Type B pancreatic cell (in vitro differentiated cells): ENCODE measurements around the gene ACSM6. TPM values are rescaled to one million over a fixed set of nuclear protein-coding genes. Genes with fewer than 3 reads are reported as not detected.
A peak's percentile ranks its signal among the peaks of the same experiment; 100 is the strongest.

Experiments
- DNase-seq: peaks from one replicate; pipeline ENCODE4 v3.0.0; 2021; ENCODE audit warnings: mixed read lengths; ENCODE audit not compliant: unreplicated experiment; ENCODE audit errors: extremely low spot score
- H3K27ac Mint-ChIP-seq: 2 replicates; pipeline ENCODE4 v1.8.0; 2021; ENCODE audit warnings: mild to moderate bottlenecking, mixed read lengths
- H3K27me3 Mint-ChIP-seq: 2 replicates; pipeline ENCODE4 v1.8.0; 2021; ENCODE audit warnings: mixed read lengths
- H3K36me3 Mint-ChIP-seq: 2 replicates; pipeline ENCODE4 v1.8.0; 2021; ENCODE audit warnings: mixed read lengths
- H3K4me1 Mint-ChIP-seq: one replicate; pipeline ENCODE4 v1.8.0; 2021; ENCODE audit warnings: mixed read lengths; ENCODE audit not compliant: unreplicated experiment
- H3K4me3 Mint-ChIP-seq: 2 replicates; pipeline ENCODE4 v1.8.0; 2021; ENCODE audit warnings: mild to moderate bottlenecking, mixed read lengths
- H3K9me3 Mint-ChIP-seq: 2 replicates; pipeline ENCODE4 v1.8.0; 2021; ENCODE audit warnings: mixed read lengths
- total RNA-seq: library from RNA; stranded (reverse); gene quantifications from 2 replicates; pipeline ENCODE4 v1.2.1, GENCODE V29; 2021; ENCODE audit warnings: low replicate concordance
- TF ChIP-seq, protein P1 (sequence below): fragments of 200-600 bp; sonication (generic); conservative IDR thresholded peaks from 2 replicates; pipeline ENCODE4 v1.5.0; 2021; ENCODE audit warnings: antibody characterized with exemption, mild to moderate bottlenecking

Gene ACSM6
- total RNA-seq, 1 donor from 2014 or later: not detected

DNA sequence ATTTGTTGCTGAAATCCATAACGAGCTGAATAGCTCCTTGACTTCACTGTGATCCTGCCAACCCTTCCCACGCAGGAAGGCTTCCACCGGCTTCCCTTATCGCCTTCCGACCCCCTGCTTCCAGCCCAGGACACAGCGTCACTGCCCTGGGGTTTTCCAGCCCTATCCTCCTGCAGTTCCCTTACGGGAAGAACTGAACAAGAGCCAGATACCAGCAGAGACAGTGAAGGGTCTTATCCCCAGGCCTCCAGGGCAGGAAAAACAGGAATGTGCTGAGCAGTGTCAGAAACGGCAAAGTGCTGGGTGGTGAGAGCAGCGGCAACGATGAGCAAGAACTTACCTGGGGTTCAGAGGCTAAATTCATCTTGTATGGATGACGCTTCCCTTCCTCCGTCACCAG, 74.4 kb downstream of the ACSM6 start:
- peak; percentile 66 for DNase-seq
- Mint-ChIP-seq H3K36me3 (peaks cover 21% of the 10 kb centered on the region), H3K27ac (peak overlapping the region; percentile 97), H3K4me3 (peak overlapping the region; percentile 65), H3K27me3 (peaks cover 3% of the 10 kb centered on the region), H3K4me1 (peaks cover 39% of the 10 kb centered on the region), H3K9me3 (peaks cover 4% of the 10 kb centered on the region)
- TF ChIP-seq, protein P1, sequence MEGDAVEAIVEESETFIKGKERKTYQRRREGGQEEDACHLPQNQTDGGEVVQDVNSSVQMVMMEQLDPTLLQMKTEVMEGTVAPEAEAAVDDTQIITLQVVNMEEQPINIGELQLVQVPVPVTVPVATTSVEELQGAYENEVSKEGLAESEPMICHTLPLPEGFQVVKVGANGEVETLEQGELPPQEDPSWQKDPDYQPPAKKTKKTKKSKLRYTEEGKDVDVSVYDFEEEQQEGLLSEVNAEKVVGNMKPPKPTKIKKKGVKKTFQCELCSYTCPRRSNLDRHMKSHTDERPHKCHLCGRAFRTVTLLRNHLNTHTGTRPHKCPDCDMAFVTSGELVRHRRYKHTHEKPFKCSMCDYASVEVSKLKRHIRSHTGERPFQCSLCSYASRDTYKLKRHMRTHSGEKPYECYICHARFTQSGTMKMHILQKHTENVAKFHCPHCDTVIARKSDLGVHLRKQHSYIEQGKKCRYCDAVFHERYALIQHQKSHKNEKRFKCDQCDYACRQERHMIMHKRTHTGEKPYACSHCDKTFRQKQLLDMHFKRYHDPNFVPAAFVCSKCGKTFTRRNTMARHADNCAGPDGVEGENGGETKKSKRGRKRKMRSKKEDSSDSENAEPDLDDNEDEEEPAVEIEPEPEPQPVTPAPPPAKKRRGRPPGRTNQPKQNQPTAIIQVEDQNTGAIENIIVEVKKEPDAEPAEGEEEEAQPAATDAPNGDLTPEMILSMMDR: no peak

GRCh38 chr10:95273393-95274312, 79.6 kb downstream of the ACSM6 start:
- Mint-ChIP-seq H3K4me3 (peak overlapping the region; percentile 53), H3K27me3 (no peaks in the 10 kb centered on the region), H3K9me3 (no peaks in the 10 kb centered on the region), H3K36me3 (peaks cover 26% of the 10 kb centered on the region), H3K27ac (peak overlapping the region; percentile 79), H3K4me1 (peaks cover 39% of the 10 kb centered on the region)
- TF ChIP-seq, protein P1: no peak
- peak; percentile 24 for DNase-seq

DNA sequence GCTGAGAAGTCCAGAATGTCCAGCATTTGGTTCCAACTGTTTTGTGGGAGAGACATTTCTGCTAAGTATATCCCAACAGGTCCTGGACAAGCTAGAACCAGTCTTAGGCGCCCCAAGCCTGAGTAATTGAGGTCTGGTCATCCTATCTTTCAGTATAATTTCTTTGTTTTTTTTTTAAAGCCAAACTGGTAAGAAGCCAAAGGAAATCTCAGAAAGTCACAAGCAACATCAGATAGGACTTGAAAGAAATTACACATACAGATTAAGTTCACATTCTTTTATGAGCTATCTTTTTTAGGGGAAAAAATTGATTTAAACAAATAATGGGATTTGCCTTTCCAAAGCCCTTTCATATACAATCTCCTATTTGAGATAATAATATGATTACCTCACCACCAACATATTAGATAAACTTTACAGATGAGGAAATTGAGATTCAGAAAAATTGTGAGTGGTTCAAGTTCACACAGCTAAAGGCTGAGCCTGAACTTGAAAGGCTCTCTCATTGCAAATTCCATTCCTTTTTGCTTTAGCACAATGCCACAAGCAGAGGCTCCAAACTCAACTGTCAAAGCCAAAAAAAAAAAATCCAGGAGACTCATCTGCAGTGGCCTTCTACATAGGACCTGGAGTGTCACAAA, 81.8 kb downstream of the ACSM6 start:
- Mint-ChIP-seq H3K27me3 (no peaks in the 10 kb centered on the region), H3K9me3 (no peaks in the 10 kb centered on the region), H3K36me3 (peaks cover 14% of the 10 kb centered on the region), H3K4me3 (no peak overlapping the region), H3K4me1 (peaks cover 46% of the 10 kb centered on the region), H3K27ac (peak overlapping the region; percentile 79)
- DNase-seq: no peak
- TF ChIP-seq, protein P1: no peak

GRCh38 chr10:95276367-95277200, 82.5 kb downstream of the ACSM6 start:
- no peak for DNase-seq
- H3K4me3 Mint-ChIP-seq: no peak overlapping the region
- H3K27me3 Mint-ChIP-seq: no peaks in the 10 kb centered on the region
- peaks cover 49% of the 10 kb centered on the region for H3K4me1 Mint-ChIP-seq
- no peaks in the 10 kb centered on the region for H3K9me3 Mint-ChIP-seq
- H3K36me3 Mint-ChIP-seq: peaks cover 18% of the 10 kb centered on the region
- TF ChIP-seq, protein P1: no peak
- H3K27ac Mint-ChIP-seq: peak overlapping the region; percentile 79

DNA sequence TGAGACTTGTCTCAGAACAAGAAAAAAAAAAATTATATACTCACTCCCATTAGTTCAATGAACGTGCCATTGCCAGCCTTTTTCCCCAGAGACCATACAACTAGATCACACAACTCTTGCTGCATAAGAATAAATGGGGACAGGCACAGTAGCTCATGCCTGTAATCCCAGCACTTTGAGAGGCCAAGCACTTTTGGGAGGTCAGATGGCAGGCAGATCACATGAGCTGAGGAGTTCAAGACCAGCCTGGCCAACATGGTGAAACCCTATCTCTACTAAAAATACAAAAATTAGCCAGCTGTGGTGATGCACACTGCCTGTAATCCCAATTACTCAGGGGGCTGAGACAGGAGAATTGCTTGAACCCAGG, 83.1 kb downstream of the ACSM6 start:
- TF ChIP-seq, protein P1: no peak
- H3K4me1 Mint-ChIP-seq: peaks cover 49% of the 10 kb centered on the region
- H3K36me3 Mint-ChIP-seq: peaks cover 23% of the 10 kb centered on the region
- no peak overlapping the region for H3K4me3 Mint-ChIP-seq
- H3K27ac Mint-ChIP-seq: no peak overlapping the region
- no peaks in the 10 kb centered on the region for H3K27me3 Mint-ChIP-seq
- DNase-seq: no peak
- H3K9me3 Mint-ChIP-seq: no peaks in the 10 kb centered on the region
